Lung (tissue), 12 donors: ENCODE data around the gene ADGRF1. TPM values are rescaled to one million over a fixed set of nuclear protein-coding genes. Genes with fewer than 3 reads are reported as not detected.
"Not testable (repeated sequence)": the region's sequence is repeated elsewhere in the genome, so short reads cannot be mapped to it uniquely, and the experiment has no call there.

Experiments
- ATAC-seq: fragments of 200-7000 bp; cut with Tn5 transposase; one replicate; pipeline ENCODE4 v1.9.1; 2020; ENCODE audit warnings: moderate number of reproducible peaks; ENCODE audit not compliant: insufficient read depth, low FRiP score
- DNase-seq, 3 donors: peaks; one replicate each; pipeline ENCODE4 v3.0.0-alpha.2; 2013 to 2017
- H3K27ac ChIP-seq, 2 donors: one replicate each; pipeline ENCODE4 v1.5.1; 2013; ENCODE audit warnings: mild to moderate bottlenecking in 2 of 2, moderate library complexity in 2 of 2, control low read depth in 1 of 2, inconsistent platforms in 1 of 2, low read depth in 1 of 2, low read length in 1 of 2
- H3K27me3 ChIP-seq, 3 donors: one replicate each; pipeline ENCODE4 v1.5.1; 2013; ENCODE audit warnings: low read length in 2 of 3; ENCODE audit not compliant: control insufficient read depth in 3 of 3, insufficient read depth in 3 of 3
- H3K36me3 ChIP-seq, 4 donors: one replicate each; pipeline ENCODE4 v1.5.1; 2013; ENCODE audit warnings: low read length in 4 of 4, mild to moderate bottlenecking in 1 of 4, moderate library complexity in 1 of 4; ENCODE audit not compliant: control insufficient read depth in 4 of 4, insufficient read depth in 4 of 4
- H3K4me1 ChIP-seq, 5 donors: one replicate each; pipeline ENCODE4 v1.5.1; 2013; ENCODE audit warnings: low read length in 5 of 5, mild to moderate bottlenecking in 2 of 5, moderate library complexity in 1 of 5; ENCODE audit not compliant: control insufficient read depth in 5 of 5, insufficient read depth in 5 of 5
- H3K4me3 ChIP-seq: one replicate; pipeline ENCODE4 v1.5.1; 2013; ENCODE audit warnings: mild to moderate bottlenecking, control low read depth, moderate library complexity
- H3K9ac ChIP-seq, 2 donors: one replicate each; pipeline ENCODE4 v1.5.1; 2013; ENCODE audit warnings: low read length in 2 of 2, control low read depth in 1 of 2; ENCODE audit not compliant: insufficient read depth in 1 of 2
- H3K9me3 ChIP-seq, 4 donors: one replicate each; pipeline ENCODE4 v1.5.1; 2013; ENCODE audit warnings: low read length in 3 of 4, mild to moderate bottlenecking in 1 of 4, moderate library complexity in 1 of 4; ENCODE audit not compliant: control insufficient read depth in 4 of 4, insufficient read depth in 3 of 4
- WGBS, 2 donors: extraction: QIAGEN DNeasy Blood & Tissue Kit; methylation state at CpG; one replicate each; pipeline ENCODE4 v1.1.7; 2013; 5-methylcytosine and 5-hydroxymethylcytosine counted together
- polyA plus RNA-seq, 2 donors: library from polyadenylated mRNA; stranded (reverse); fragments of 200-250 nt; gene quantifications; one replicate each; pipeline ENCODE4 v1.2.1, GENCODE V29; 2013
- total RNA-seq, 2 donors: library from RNA; depleted of rRNA in 1 of 2; stranded (reverse); fragments of >200 nt in 1 of 2; gene quantifications; one replicate each; pipeline ENCODE4 v1.2.1, GENCODE V29; 2014 to 2021
- TF ChIP-seq, protein P1 (sequence below): IDR thresholded peaks from 2 replicates; pipeline ENCODE4 v1.5.1; 2012; ENCODE audit warnings: mild to moderate bottlenecking; ENCODE audit errors: control extremely low read depth, extremely low read depth
- donor health status: control.
- donor health status: control.
- donor health status: Bipolar disorder and iron deficiency.
- donor health status: healthy.
- donor health status: DM: yes; HTN: yes; CAD: no.

Gene ADGRF1
- total and polyA plus RNA-seq, 4 donors: 4.0 to 23.3 (median 12.6) TPM

DNA sequence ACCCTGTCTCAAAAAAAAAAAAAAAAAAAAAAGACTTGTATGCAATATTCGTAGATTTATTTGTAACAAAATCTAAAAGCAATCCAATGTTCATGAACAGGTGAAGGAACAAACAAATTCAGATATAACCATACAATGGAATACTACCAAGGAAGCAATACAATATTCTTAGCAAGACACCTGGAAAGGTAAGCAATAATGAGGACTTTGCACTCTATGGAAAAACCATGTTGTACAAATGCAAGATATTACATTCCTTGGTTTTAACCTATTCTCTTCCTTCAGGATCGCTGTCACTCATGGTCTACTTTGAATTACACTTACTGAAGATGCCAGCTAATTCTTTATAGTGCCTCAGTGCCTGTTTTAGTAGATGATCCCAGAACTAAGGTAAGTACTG is 14.7 kb upstream of the ADGRF1 start:
- Histone ChIP-seq H3K9me3 (no peaks in the 10 kb centered on the region), H3K4me3 (no peak overlapping the region), H3K36me3 (no peaks in the 10 kb centered on the region), H3K9ac (no peak overlapping the region), H3K27ac (no peak overlapping the region), H3K27me3 (no peaks in the 10 kb centered on the region), H3K4me1 (peaks cover 0 to 7% (median 0%) of the 10 kb centered on the region in 5 donors)
- DNase-seq: no peak
- WGBS, 2 donors: 94% methylated on average over 2 of the region's 2 CpGs
- no peak for ATAC-seq
- TF ChIP-seq, protein P1, sequence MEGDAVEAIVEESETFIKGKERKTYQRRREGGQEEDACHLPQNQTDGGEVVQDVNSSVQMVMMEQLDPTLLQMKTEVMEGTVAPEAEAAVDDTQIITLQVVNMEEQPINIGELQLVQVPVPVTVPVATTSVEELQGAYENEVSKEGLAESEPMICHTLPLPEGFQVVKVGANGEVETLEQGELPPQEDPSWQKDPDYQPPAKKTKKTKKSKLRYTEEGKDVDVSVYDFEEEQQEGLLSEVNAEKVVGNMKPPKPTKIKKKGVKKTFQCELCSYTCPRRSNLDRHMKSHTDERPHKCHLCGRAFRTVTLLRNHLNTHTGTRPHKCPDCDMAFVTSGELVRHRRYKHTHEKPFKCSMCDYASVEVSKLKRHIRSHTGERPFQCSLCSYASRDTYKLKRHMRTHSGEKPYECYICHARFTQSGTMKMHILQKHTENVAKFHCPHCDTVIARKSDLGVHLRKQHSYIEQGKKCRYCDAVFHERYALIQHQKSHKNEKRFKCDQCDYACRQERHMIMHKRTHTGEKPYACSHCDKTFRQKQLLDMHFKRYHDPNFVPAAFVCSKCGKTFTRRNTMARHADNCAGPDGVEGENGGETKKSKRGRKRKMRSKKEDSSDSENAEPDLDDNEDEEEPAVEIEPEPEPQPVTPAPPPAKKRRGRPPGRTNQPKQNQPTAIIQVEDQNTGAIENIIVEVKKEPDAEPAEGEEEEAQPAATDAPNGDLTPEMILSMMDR: no peak

DNA sequence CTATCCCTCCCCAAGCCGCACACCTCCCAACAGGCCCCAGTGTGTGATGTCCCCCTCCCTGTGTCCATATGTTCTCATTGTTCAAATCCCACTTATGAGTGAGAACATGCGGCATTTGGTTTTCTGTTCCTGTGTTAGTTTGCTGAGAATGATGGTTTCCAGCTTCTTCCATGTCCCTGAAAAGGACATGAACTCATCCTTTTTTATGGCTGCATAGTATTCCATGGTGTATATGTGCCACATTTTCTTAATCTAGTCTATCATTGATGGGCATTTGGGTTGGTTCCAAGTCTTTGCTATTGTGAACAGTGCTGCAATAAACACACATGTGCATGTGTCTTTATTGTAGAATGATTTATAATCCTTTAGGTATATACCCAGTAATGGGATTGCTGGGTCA is 12.2 kb upstream of the ADGRF1 start:
- 99 to 100% methylated on average over 2 of the region's 2 CpGs for WGBS, 2 donors
- not testable (repeated sequence) for ATAC-seq, H3K9ac ChIP-seq, H3K9me3 ChIP-seq, H3K36me3 ChIP-seq, DNase-seq, H3K4me3 ChIP-seq, H3K27me3 ChIP-seq, H3K27ac ChIP-seq, H3K4me1 ChIP-seq

DNA sequence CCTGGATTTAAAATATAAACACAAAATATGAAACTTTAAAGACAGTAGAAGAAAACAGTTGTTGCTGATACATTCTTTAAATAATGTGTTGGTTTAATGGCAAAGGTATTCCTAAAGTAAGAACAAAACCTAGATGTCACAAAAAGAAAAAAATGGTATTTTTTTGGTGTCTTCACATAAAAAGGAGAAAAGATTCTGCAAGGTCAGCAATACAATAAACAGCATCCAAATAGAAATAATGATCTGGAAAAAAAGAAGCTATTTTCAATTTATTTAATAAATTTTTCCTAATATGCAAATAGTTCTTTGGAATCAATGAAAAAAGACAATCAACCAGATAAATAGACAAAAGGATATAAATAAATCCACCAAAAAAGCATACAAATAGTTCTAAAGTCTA is 6.5 kb upstream of the ADGRF1 start:
- DNase-seq (no peak), ATAC-seq (no peak)
- Histone ChIP-seq H3K27ac (no peak overlapping the region), H3K4me3 (no peak overlapping the region), H3K9me3 (no peaks in the 10 kb centered on the region), H3K27me3 (no peaks in the 10 kb centered on the region), H3K9ac (no peak overlapping the region), H3K36me3 (no peaks in the 10 kb centered on the region), H3K4me1 (peaks cover 0 to 6% (median 0%) of the 10 kb centered on the region in 5 donors)
- TF ChIP-seq, protein P1: no peak

DNA sequence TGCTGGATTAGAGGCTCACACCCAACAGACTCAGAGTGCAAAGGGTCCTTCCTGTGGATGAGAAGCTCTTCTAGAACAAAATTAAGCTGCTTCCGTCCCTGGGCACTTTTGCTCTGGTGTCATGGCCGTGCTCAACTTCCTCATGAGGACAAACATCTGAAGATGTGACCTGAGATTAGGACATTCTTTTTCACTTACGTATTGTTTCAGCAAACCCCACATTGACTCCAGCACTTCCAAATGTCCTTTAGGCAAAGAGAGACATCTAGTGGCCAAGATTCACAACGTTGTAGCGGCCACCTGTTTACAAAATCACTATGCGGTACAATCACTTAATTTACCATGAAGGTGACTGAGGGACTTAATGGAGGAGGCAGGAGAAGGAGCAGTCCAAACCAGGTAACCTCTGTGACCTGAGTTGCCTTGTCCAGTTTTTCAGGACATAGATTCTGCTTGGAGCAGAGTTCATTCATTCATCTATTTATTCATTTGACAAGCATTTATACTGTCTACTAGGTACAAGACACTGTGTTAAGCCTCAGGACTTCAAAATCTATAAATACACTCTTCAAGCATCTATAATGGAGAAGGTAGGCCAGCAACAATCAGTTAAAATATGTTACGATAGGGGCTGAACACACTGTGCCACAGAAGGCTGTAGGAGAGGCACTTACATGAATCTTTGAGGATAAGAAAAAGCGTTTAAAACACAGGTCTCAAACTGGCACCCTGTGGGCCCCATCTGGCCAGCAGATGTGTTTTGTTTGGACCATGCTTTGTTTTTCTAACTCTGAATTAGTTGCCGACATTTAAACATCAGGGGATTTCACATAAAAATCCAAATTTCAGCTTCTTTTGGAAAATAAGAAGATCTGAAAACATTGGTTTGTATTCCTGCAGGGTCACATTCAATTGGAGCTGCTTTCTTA is 5.6 kb upstream of the ADGRF1 start:
- H3K27ac ChIP-seq: peak overlapping the region in 1 of 2 donors; percentile 50
- no peaks in the 10 kb centered on the region for H3K27me3 ChIP-seq
- H3K36me3 ChIP-seq: no peaks in the 10 kb centered on the region
- no peak overlapping the region for H3K4me3 ChIP-seq
- TF ChIP-seq, protein P1: peak; percentile 82
- 22 to 28% methylated on average over 9 of the region's 9 CpGs for WGBS, 2 donors
- H3K9ac ChIP-seq: no peak overlapping the region
- H3K9me3 ChIP-seq: no peaks in the 10 kb centered on the region
- peaks cover 0 to 6% (median 0%) of the 10 kb centered on the region in 5 donors for H3K4me1 ChIP-seq
- ATAC-seq: peak; percentile 88
- peak; percentile 62 to 89 (median 83) for DNase-seq
